ENCODE data around the gene INSYN2B. TPM values are rescaled to one million over a fixed set of nuclear protein-coding genes. Genes with fewer than 3 reads are reported as not detected.

INSYN2B gene
- total RNA-seq, 1 experiment from 2014 or later: 10.8 TPM

GRCh38 chr5:169941542-169941941 is 38.8 kb downstream of the INSYN2B start:
- CTCF ChIA-PET: no interaction called here
- Histone ChIP-seq H3K9me3 (ENCODE audit: low read depth, low read length, poor library complexity, severe bottlenecking) (no peaks in the 10 kb centered on the region), H3K36me3 (ENCODE audit: insufficient read depth, low read length, poor library complexity, severe bottlenecking) (no peaks in the 10 kb centered on the region), H3K4me1 (ENCODE audit: insufficient read depth, low read length, poor library complexity, severe bottlenecking) (peaks cover 10% of the 10 kb centered on the region), H3K4me3 (ENCODE audit: low read depth, low read length, poor library complexity, severe bottlenecking) (no peak overlapping the region), H3K27me3 (replicated peaks; ENCODE audit: insufficient read depth, low read depth, low read length, poor library complexity) (no peaks in the 10 kb centered on the region), H3K27ac (ENCODE audit: low read depth, low read length, poor library complexity, severe bottlenecking) (no peak overlapping the region)
- intact Hi-C loops (cut with micrococcal nuclease; ENCODE audit: unreplicated experiment): no loop called here
- TF ChIP-seq EZH2 (IDR thresholded peaks at IDR 0.05; ENCODE audit: borderline replicate concordance, low read depth, low read length, poor library complexity, severe bottlenecking) (no peak), CTCF (conservative IDR thresholded peaks at IDR 0.05; ENCODE audit: low read depth, low read length) (no peak)
- POLR2A ChIA-PET (ENCODE audit: low non-redundant PET): no interaction called here
- no TSS peak for BruUV-seq (replicated peaks)
- DNase-seq (ENCODE audit: low spot score): no peak

DNA sequence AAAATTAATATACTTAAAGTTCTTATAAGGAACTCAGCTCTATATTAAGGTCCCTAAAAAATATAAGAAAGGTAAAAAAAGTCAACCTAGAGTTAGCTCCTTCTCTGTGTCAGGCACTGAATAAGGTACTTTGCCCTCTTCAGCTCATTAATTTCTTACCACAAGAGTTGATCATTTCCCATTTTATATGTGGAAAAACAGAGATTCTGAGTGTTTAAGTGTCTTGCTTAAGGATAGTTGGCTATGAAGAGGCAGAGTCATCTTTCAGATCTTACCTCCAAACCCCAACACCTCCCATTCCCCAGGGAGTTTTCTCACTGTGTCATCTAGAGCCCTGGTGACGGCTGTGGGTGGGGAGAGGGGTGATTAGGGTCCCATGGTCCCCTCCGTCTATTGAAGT is 40.6 kb downstream of the INSYN2B start:
- no peak for TF ChIP-seq EZH2 (IDR thresholded peaks at IDR 0.05; ENCODE audit: borderline replicate concordance, low read depth, low read length, poor library complexity, severe bottlenecking)
- CTCF ChIA-PET: no interaction called here

GRCh38 chr5:169938439-169938838 is 41.9 kb downstream of the INSYN2B start:
- ChIA-PET POLR2A (ENCODE audit: low non-redundant PET) (no interaction called here), CTCF (no interaction called here)
- no peak for DNase-seq (ENCODE audit: low spot score)
- no peaks in the 10 kb centered on the region for H3K36me3 ChIP-seq (ENCODE audit: insufficient read depth, low read length, poor library complexity, severe bottlenecking)
- H3K27ac ChIP-seq (ENCODE audit: low read depth, low read length, poor library complexity, severe bottlenecking): no peak overlapping the region
- no peaks in the 10 kb centered on the region for H3K27me3 ChIP-seq (replicated peaks; ENCODE audit: insufficient read depth, low read depth, low read length, poor library complexity)
- intact Hi-C loops (cut with micrococcal nuclease; ENCODE audit: unreplicated experiment): no loop called here
- H3K9me3 ChIP-seq (ENCODE audit: low read depth, low read length, poor library complexity, severe bottlenecking): no peaks in the 10 kb centered on the region
- no peaks in the 10 kb centered on the region for H3K4me1 ChIP-seq (ENCODE audit: insufficient read depth, low read length, poor library complexity, severe bottlenecking)
- BruUV-seq (replicated peaks): no TSS peak
- TF ChIP-seq EZH2 (IDR thresholded peaks at IDR 0.05; ENCODE audit: borderline replicate concordance, low read depth, low read length, poor library complexity, severe bottlenecking) (no peak), CTCF (conservative IDR thresholded peaks at IDR 0.05; ENCODE audit: low read depth, low read length) (no peak)
- H3K4me3 ChIP-seq (ENCODE audit: low read depth, low read length, poor library complexity, severe bottlenecking): no peak overlapping the region

More for the DNA sequence above, 40.6 kb downstream of the INSYN2B start:
- Histone ChIP-seq H3K27me3 (replicated peaks; ENCODE audit: insufficient read depth, low read depth, low read length, poor library complexity) (no peaks in the 10 kb centered on the region), H3K4me1 (ENCODE audit: insufficient read depth, low read length, poor library complexity, severe bottlenecking) (no peaks in the 10 kb centered on the region), H3K9me3 (ENCODE audit: low read depth, low read length, poor library complexity, severe bottlenecking) (no peaks in the 10 kb centered on the region), H3K27ac (ENCODE audit: low read depth, low read length, poor library complexity, severe bottlenecking) (no peak overlapping the region), H3K36me3 (ENCODE audit: insufficient read depth, low read length, poor library complexity, severe bottlenecking) (no peaks in the 10 kb centered on the region), H3K4me3 (ENCODE audit: low read depth, low read length, poor library complexity, severe bottlenecking) (no peak overlapping the region)
- DNase-seq (ENCODE audit: low spot score): no peak
- POLR2A ChIA-PET (ENCODE audit: low non-redundant PET): no interaction called here
- no TSS peak for BruUV-seq (replicated peaks)
- intact Hi-C loops (cut with micrococcal nuclease; ENCODE audit: unreplicated experiment): no loop called here

- CTCF ChIA-PET: no interaction called here
- Histone ChIP-seq H3K4me3 (ENCODE audit: low read depth, low read length, poor library complexity, severe bottlenecking) (no peak overlapping the region), H3K27me3 (replicated peaks; ENCODE audit: insufficient read depth, low read depth, low read length, poor library complexity) (no peaks in the 10 kb centered on the region), H3K36me3 (ENCODE audit: insufficient read depth, low read length, poor library complexity, severe bottlenecking) (no peaks in the 10 kb centered on the region), H3K27ac (ENCODE audit: low read depth, low read length, poor library complexity, severe bottlenecking) (no peak overlapping the region), H3K4me1 (ENCODE audit: insufficient read depth, low read length, poor library complexity, severe bottlenecking) (no peaks in the 10 kb centered on the region), H3K9me3 (ENCODE audit: low read depth, low read length, poor library complexity, severe bottlenecking) (no peaks in the 10 kb centered on the region)
- POLR2A ChIA-PET (ENCODE audit: low non-redundant PET): interaction anchor here (0.6 kb wide), 1 partner anchor 31 kb away, joined by 3 read pairs; no protein-coding TSS in a partner anchor
- no TSS peak for BruUV-seq (replicated peaks)
- intact Hi-C loops (cut with micrococcal nuclease; ENCODE audit: unreplicated experiment): no loop called here
- DNase-seq (ENCODE audit: low spot score): no peak
- TF ChIP-seq EZH2 (IDR thresholded peaks at IDR 0.05; ENCODE audit: borderline replicate concordance, low read depth, low read length, poor library complexity, severe bottlenecking): no peak
- no peak for TF ChIP-seq CTCF (conservative IDR thresholded peaks at IDR 0.05; ENCODE audit: low read depth, low read length)
Measured at GRCh38 chr5:169935762-169936161, 44.5 kb downstream of the INSYN2B start.

All from A673 (cell line).